G401 (cell line): ENCODE results near the gene ZC3HAV1. TPM values are rescaled to one million over a fixed set of nuclear protein-coding genes. Genes with fewer than 3 reads are reported as not detected.
A peak's percentile ranks its signal among the peaks of the same experiment; 100 is the strongest.
"Not testable (repeated sequence)": the region's sequence is repeated elsewhere in the genome, so short reads cannot be mapped to it uniquely, and the experiment has no call there.

Source experiments
- DNase-seq: peaks from one replicate; pipeline ENCODE4 v3.0.0-alpha.2; 2015; ENCODE audit warnings: low spot score
- in situ Hi-C: cut with HindIII; loops from 2 replicates; pipeline ENCODE4 v1.10.0; 2016; ENCODE audit warnings: low sequenced_read_pairs, mixed read lengths
- total RNA-seq: library from RNA; depleted of rRNA; stranded (reverse); fragments of >200 nt; shearing (Covaris generic); gene quantifications from 2 replicates; pipeline ENCODE4 v1.2.3, GENCODE V29; 2014; rRNA removed

Gene ZC3HAV1
- 8.9 and 14.3 TPM in 2 replicates for total RNA-seq

DNA sequence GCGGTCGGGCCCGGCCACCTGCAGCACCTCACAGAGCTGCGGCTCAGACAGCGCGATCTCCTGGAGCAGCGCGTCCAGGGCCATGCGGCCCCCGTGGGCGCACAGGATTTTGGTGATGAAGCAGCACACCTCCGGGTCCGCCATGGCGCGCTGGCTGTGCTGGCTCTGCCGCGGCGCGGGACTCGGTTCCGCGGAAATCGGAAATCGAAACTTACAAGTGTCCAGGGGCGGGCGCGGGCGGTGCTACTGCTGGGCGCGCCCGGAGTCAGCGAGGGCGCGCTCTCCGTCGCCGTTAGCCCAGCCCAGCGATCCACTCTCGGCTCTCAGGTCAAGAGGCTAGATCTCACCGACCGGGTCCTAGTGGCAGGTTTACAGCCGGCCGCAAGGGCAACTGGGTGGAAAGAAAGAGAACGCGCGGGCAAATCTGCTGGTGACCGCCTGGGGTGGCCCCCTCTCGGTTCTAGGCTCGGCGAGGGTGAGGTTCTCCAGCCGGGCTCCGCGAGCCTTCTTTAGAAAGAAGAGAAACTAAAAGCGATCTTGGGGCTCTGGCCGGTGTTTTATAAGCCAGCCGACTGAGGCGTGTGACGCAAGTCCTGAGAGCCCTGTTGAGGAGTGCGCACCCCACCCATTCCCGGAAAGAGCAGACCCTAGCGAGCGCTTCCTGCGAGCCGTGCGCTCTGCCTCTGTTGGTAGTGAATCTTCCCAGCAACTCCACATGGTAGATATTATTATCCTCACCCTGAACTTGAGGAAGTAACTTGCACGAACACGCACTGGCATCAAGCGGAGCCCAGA is at the start of gene ZC3HAV1:
TSS of gene ZC3HAV1 (minus strand) at position 533 of the 795 bp plus-strand sequence. CDS start at position 144, 389 bp downstream.
- in situ Hi-C loops = no loop called here
- DNase-seq = peak; percentile 12

- in situ Hi-C loops = no loop called here
- no peak for DNase-seq
These were observed 44.3 kb upstream of the ZC3HAV1 start for GRCh38 chr7:139153832-139154231.

- in situ Hi-C loops = no loop called here
- DNase-seq = no peak
These were observed 42.6 kb upstream of the ZC3HAV1 start for GRCh38 chr7:139152149-139152548.

- in situ Hi-C loops = no loop called here
- DNase-seq = no peak
These were observed 29.6 kb upstream of the ZC3HAV1 start for GRCh38 chr7:139139150-139139549.

- in situ Hi-C loops = no loop called here
These were observed 24.0 kb upstream of the ZC3HAV1 start for GRCh38 chr7:139133335-139134139.

DNA sequence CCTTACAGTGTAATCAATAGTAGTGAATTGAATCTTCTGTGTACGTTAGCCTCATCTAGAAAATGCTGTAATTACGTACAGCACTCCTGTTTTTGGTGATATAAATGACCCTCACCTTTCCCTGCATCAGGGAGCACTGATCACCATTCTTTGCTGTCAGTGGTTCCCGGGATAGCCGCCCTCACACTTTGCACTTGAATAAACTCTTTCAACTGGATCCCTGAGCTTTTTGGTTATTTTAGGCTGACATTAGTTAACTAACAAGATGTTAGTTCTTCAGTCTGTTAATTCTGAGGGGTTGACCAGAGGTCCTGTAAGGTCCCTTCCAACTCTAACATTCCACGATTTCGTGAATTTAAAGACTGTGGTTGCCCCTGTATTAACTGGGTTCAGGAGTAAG is 23.4 kb upstream of the ZC3HAV1 start:
- DNase-seq = no peak
- in situ Hi-C loops = no loop called here

More at GRCh38 chr7:139133335-139134139, 24.0 kb upstream of the ZC3HAV1 start:
- DNase-seq = peak; percentile 90

DNA sequence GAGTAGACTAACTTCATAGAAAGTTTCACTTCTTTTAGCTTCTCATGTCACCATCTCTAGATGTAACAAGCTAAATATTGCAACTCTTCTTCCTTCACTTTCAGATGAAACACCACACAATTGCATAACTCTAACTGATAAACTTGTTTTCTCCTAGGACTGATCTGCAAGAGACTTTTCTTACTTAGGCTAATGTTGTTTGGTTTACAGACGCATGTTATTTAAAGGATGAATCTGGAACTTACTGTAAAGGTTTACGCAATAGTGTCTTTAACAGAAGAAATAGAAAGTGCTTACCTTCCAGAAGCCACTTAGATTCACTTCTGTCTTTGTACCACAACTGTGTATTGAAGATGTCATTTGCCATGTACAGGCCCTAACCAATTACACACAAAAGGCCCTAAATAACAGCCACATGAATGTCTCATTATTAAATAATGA is 22.1 kb upstream of the ZC3HAV1 start:
- no peak for DNase-seq
- in situ Hi-C loops = no loop called here

GRCh38 chr7:139129814-139130213 is 20.3 kb upstream of the ZC3HAV1 start:
- DNase-seq, in situ Hi-C loops: not testable (repeated sequence)

- no peak for DNase-seq
These were observed 18.1 kb upstream of the ZC3HAV1 start for GRCh38 chr7:139127648-139128047.

DNA sequence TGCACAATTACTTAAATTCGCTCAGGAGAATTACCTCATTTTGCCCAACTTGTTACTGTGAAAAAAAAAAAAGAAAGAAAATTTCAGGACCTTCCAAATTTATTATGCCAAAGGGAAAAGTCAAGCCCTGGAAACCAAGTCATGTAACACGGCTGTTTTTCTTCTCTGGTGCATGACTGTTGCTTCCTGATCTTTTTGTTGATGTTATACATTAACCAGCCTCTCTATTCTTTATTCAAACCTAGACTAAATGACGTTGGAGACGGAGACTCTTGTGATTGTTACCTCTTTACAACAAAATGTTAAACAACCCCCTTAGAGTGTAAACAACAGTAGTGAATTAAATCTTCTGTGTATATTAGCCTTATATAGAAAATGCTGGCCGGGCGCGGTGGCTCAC is 16.1 kb upstream of the ZC3HAV1 start:
- DNase-seq = no peak
- in situ Hi-C loops = no loop called here

More at GRCh38 chr7:139127648-139128047, 18.1 kb upstream of the ZC3HAV1 start:
- in situ Hi-C loops = no loop called here

- in situ Hi-C loops, DNase-seq: not testable (repeated sequence)
These were observed 15.5 kb upstream of the ZC3HAV1 start for GRCh38 chr7:139124995-139125394.

GRCh38 chr7:139124084-139124914 is 14.8 kb upstream of the ZC3HAV1 start:
- in situ Hi-C loops = no loop called here
- no peak for DNase-seq

- DNase-seq = no peak
- in situ Hi-C loops = no loop called here
These were observed 9.9 kb upstream of the ZC3HAV1 start for GRCh38 chr7:139119486-139119849.

DNA sequence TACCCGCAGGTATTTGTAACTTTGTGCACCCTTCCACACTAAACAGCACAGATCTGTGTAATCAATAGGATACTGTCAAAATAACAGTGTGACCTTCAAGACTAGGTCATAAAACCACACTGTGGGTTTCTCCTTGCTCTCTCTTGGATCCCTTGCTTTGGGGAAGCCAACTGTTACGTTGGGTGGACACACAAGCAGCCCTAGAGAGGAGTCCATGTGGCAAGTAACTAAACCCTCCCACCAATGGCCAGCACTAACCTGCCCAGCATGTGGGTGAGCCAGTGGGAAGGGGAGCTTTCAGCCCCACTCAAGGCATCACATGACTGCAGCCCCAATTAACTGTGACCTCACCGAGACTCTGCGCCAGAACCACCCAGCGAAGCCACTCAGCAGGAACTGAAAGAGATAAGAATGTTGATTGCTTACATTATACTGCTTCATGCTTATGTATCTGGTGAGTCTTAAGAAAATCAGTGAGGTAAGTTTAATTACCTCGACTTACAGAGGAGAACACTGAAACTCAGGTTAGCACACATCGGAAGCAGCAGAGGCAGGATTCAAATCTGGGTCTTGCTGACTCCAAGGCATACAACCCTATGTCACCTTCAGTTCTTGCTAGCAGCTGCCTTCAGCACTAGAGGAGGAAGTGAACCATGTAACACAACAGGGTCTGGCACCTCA is 9.4 kb upstream of the ZC3HAV1 start:
- in situ Hi-C loops = no loop called here
- no peak for DNase-seq

GRCh38 chr7:139118234-139118804 is 8.8 kb upstream of the ZC3HAV1 start:
- DNase-seq = no peak
- in situ Hi-C loops = no loop called here

GRCh38 chr7:139117599-139118233 is 8.2 kb upstream of the ZC3HAV1 start:
- DNase-seq = no peak
- in situ Hi-C loops = no loop called here

DNA sequence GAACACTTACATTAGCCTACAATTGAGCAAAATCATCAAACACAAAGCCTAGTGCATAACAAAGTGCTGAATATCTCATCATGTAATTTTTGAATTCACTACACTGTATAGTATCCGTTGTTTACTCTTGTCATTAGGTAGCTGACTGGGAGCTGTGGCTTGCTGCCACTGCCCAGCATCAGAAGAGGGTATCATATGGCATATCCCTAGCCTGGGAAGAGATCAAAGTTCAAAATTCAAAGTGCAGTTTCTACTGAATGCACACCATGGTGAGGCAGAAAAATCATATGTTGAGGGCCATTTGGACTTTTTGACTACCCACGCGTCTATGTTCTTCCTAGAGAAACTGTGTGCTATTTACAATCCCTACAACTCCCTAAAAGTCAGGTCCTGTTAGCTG is 7.5 kb upstream of the ZC3HAV1 start:
- in situ Hi-C loops = no loop called here

GRCh38 chr7:139115104-139115503 is 5.6 kb upstream of the ZC3HAV1 start:
- in situ Hi-C loops = no loop called here

More for the DNA sequence above, 7.5 kb upstream of the ZC3HAV1 start:
- no peak for DNase-seq

More at GRCh38 chr7:139115104-139115503, 5.6 kb upstream of the ZC3HAV1 start:
- no peak for DNase-seq
